ENCODE measurements around the gene GMIP. TPM values are rescaled to one million over a fixed set of nuclear protein-coding genes. Genes with fewer than 3 reads are reported as not detected.
"Not testable (repeated sequence)": the region's sequence is repeated elsewhere in the genome, so short reads cannot be mapped to it uniquely, and the experiment has no call there.

Gene GMIP
- total and polyA plus RNA-seq, 4 donors, result 0.89 to 6.5 (median 4.3) TPM

DNA sequence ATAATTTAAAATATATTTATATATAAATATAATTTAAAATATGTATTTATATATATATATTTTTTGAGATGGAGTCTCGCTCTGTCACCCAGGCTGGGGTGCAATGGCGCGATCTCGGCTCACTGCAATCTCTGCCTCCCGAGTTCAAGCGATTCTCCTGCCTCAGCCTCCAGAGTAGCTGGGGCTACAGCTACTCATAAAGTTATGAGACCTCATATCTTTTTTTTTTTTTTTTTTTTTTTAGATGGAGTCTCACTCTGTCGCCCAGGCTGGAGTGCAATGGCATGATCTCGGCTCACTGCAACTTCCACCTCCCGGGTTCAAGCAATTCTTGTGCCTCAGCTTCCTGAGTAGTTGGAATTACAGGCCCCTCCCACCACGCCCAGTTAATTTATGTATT, 45.6 kb upstream of the GMIP start:
- WGBS, result 97% methylated on average over 10 of the region's 10 CpGs
- not testable (repeated sequence) for H3K4me3 ChIP-seq (ENCODE audit: low read depth in 1 of 3, low read length in 3 of 3); H3K4me1 ChIP-seq (ENCODE audit: control insufficient read depth in 4 of 4, insufficient read depth in 4 of 4, low read length in 3 of 4); H3K36me3 ChIP-seq (ENCODE audit: control insufficient read depth in 4 of 4, insufficient read depth in 3 of 4, low read depth in 1 of 4, low read length in 3 of 4); H3K27me3 ChIP-seq (ENCODE audit: control insufficient read depth in 4 of 4, insufficient read depth in 4 of 4, low read length in 3 of 4); H3K9ac ChIP-seq (ENCODE audit: low read depth in 1 of 2, low read length in 2 of 2); H3K27ac ChIP-seq (ENCODE audit: low read depth in 1 of 2, low read length in 2 of 2); DNase-seq (ENCODE audit: low spot score); H3K9me3 ChIP-seq (ENCODE audit: control insufficient read depth in 4 of 4, low read length in 3 of 4)

DNA sequence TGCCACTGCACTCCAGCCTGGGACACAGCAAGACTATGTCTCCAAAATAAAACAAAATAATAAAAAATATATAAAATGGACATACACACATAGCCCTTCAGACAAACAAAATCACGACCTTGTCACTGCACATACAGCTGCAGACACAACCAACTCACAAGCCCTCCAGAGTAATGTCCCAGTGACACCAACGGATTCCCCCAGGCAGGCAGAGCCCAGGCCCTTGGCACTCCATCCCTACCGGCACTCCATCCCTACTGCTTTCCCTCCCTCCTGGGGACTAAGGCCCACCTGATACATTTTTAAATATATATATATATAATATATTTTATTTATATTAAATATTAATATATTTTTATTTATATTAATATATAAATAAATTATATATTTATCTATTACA, 43.6 kb upstream of the GMIP start:
- no peak overlapping the region for H3K27ac ChIP-seq (ENCODE audit: low read depth in 1 of 2, low read length in 2 of 2)
- no peaks in the 10 kb centered on the region for H3K36me3 ChIP-seq (ENCODE audit: control insufficient read depth in 4 of 4, insufficient read depth in 3 of 4, low read depth in 1 of 4, low read length in 3 of 4)
- 95% methylated on average over 3 of the region's 3 CpGs for WGBS
- H3K27me3 ChIP-seq (ENCODE audit: control insufficient read depth in 4 of 4, insufficient read depth in 4 of 4, low read length in 3 of 4), result no peaks in the 10 kb centered on the region
- H3K9ac ChIP-seq (ENCODE audit: low read depth in 1 of 2, low read length in 2 of 2), result no peak overlapping the region
- no peaks in the 10 kb centered on the region for H3K4me1 ChIP-seq (ENCODE audit: control insufficient read depth in 4 of 4, insufficient read depth in 4 of 4, low read length in 3 of 4)
- no peak for DNase-seq (ENCODE audit: low spot score)
- H3K4me3 ChIP-seq (ENCODE audit: low read depth in 1 of 3, low read length in 3 of 3), result no peak overlapping the region
- peaks cover 3 to 14% (median 10%) of the 10 kb centered on the region in 4 donors for H3K9me3 ChIP-seq (ENCODE audit: control insufficient read depth in 4 of 4, low read length in 3 of 4)
- no peak for TF ChIP-seq GABPA (IDR thresholded peaks at IDR 0.05 in 1 of 2, conservative IDR thresholded peaks at IDR 0.05 in 1 of 2)
- TF ChIP-seq TAF1 (conservative IDR thresholded peaks at IDR 0.05), result no peak

DNA sequence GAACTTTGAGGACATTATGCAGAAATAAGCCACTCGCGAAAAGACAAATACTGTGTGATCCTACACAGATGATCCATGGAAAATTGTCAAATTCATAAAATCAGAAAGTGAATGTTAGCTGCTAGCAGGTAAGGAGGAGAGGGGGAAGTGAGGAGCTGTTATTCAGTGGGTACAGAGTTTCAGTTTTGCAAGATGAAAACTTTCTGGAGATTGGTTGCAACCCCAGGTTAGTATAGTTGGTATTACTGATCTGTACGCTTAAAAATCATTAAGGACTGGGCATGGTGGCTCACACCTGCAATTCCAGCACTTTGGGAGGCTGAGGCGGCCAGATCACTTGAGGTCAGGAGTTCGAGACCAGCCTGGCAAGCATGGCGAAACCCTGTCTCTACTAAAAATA, 43.1 kb upstream of the GMIP start:
- Histone ChIP-seq H3K36me3 (ENCODE audit: control insufficient read depth in 4 of 4, insufficient read depth in 3 of 4, low read depth in 1 of 4, low read length in 3 of 4) (no peaks in the 10 kb centered on the region), H3K4me1 (ENCODE audit: control insufficient read depth in 4 of 4, insufficient read depth in 4 of 4, low read length in 3 of 4) (no peaks in the 10 kb centered on the region), H3K27ac (ENCODE audit: low read depth in 1 of 2, low read length in 2 of 2) (no peak overlapping the region), H3K27me3 (ENCODE audit: control insufficient read depth in 4 of 4, insufficient read depth in 4 of 4, low read length in 3 of 4) (no peaks in the 10 kb centered on the region), H3K9ac (ENCODE audit: low read depth in 1 of 2, low read length in 2 of 2) (no peak overlapping the region), H3K9me3 (ENCODE audit: control insufficient read depth in 4 of 4, low read length in 3 of 4) (peaks cover 3 to 17% (median 10%) of the 10 kb centered on the region in 4 donors), H3K4me3 (ENCODE audit: low read depth in 1 of 3, low read length in 3 of 3) (no peak overlapping the region)
- WGBS, result 95% methylated on average over 6 of the region's 6 CpGs
- TF ChIP-seq RAD21 (IDR thresholded peaks at IDR 0.05) (no peak), FOXA1 (IDR thresholded peaks at IDR 0.05) (no peak), ATF3 (IDR thresholded peaks at IDR 0.05) (no peak), TAF1 (conservative IDR thresholded peaks at IDR 0.05) (no peak), GABPA (IDR thresholded peaks at IDR 0.05 in 1 of 2, conservative IDR thresholded peaks at IDR 0.05 in 1 of 2) (no peak), FOXA2 (IDR thresholded peaks at IDR 0.05) (no peak), EGR1 (IDR thresholded peaks at IDR 0.05; ENCODE audit: low read depth in 2 of 2) (no peak), YY1 (IDR thresholded peaks at IDR 0.05) (no peak), SP1 (IDR thresholded peaks at IDR 0.05) (no peak), HNF4G (IDR thresholded peaks at IDR 0.05) (no peak), JUND (IDR thresholded peaks at IDR 0.05) (no peak), HNF4A (conservative IDR thresholded peaks at IDR 0.05) (no peak), RXRA (IDR thresholded peaks at IDR 0.05) (no peak), NR2F2 (IDR thresholded peaks at IDR 0.05) (no peak)
- TF ChIP-seq, protein P1, sequence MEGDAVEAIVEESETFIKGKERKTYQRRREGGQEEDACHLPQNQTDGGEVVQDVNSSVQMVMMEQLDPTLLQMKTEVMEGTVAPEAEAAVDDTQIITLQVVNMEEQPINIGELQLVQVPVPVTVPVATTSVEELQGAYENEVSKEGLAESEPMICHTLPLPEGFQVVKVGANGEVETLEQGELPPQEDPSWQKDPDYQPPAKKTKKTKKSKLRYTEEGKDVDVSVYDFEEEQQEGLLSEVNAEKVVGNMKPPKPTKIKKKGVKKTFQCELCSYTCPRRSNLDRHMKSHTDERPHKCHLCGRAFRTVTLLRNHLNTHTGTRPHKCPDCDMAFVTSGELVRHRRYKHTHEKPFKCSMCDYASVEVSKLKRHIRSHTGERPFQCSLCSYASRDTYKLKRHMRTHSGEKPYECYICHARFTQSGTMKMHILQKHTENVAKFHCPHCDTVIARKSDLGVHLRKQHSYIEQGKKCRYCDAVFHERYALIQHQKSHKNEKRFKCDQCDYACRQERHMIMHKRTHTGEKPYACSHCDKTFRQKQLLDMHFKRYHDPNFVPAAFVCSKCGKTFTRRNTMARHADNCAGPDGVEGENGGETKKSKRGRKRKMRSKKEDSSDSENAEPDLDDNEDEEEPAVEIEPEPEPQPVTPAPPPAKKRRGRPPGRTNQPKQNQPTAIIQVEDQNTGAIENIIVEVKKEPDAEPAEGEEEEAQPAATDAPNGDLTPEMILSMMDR (IDR thresholded peaks at IDR 0.05; ENCODE audit: low read depth, low read length, missing input control), result no peak
- TF ChIP-seq, protein P2, sequence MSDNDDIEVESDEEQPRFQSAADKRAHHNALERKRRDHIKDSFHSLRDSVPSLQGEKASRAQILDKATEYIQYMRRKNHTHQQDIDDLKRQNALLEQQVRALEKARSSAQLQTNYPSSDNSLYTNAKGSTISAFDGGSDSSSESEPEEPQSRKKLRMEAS (IDR thresholded peaks at IDR 0.05), result no peak
- TF ChIP-seq, protein P3, sequence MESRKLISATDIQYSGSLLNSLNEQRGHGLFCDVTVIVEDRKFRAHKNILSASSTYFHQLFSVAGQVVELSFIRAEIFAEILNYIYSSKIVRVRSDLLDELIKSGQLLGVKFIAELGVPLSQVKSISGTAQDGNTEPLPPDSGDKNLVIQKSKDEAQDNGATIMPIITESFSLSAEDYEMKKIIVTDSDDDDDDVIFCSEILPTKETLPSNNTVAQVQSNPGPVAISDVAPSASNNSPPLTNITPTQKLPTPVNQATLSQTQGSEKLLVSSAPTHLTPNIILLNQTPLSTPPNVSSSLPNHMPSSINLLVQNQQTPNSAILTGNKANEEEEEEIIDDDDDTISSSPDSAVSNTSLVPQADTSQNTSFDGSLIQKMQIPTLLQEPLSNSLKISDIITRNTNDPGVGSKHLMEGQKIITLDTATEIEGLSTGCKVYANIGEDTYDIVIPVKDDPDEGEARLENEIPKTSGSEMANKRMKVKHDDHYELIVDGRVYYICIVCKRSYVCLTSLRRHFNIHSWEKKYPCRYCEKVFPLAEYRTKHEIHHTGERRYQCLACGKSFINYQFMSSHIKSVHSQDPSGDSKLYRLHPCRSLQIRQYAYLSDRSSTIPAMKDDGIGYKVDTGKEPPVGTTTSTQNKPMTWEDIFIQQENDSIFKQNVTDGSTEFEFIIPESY (IDR thresholded peaks at IDR 0.05), result no peak
- TF ChIP-seq, protein P4, sequence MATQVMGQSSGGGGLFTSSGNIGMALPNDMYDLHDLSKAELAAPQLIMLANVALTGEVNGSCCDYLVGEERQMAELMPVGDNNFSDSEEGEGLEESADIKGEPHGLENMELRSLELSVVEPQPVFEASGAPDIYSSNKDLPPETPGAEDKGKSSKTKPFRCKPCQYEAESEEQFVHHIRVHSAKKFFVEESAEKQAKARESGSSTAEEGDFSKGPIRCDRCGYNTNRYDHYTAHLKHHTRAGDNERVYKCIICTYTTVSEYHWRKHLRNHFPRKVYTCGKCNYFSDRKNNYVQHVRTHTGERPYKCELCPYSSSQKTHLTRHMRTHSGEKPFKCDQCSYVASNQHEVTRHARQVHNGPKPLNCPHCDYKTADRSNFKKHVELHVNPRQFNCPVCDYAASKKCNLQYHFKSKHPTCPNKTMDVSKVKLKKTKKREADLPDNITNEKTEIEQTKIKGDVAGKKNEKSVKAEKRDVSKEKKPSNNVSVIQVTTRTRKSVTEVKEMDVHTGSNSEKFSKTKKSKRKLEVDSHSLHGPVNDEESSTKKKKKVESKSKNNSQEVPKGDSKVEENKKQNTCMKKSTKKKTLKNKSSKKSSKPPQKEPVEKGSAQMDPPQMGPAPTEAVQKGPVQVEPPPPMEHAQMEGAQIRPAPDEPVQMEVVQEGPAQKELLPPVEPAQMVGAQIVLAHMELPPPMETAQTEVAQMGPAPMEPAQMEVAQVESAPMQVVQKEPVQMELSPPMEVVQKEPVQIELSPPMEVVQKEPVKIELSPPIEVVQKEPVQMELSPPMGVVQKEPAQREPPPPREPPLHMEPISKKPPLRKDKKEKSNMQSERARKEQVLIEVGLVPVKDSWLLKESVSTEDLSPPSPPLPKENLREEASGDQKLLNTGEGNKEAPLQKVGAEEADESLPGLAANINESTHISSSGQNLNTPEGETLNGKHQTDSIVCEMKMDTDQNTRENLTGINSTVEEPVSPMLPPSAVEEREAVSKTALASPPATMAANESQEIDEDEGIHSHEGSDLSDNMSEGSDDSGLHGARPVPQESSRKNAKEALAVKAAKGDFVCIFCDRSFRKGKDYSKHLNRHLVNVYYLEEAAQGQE (IDR thresholded peaks at IDR 0.05), result no peak
- DNase-seq (ENCODE audit: low spot score), result no peak

DNA sequence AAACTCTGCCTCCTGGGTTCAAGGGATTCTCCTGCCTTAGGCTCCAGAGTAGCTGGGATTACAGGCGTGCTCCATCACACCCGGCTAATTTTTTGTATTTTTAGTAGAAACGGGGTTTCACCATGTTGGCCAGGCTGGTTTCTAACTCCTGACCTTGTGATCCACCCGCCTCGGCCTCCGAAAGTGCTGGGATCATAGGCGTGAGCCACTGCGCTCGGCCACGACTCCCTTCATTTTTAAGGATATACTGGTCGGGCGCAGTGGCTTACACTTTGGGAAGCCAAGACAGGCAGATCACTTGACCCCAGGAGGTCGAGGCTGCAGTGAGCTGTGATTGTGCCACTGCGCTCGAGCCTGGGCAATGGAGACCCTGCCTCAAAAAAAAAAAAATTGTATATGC, 42.7 kb upstream of the GMIP start:
- H3K27ac ChIP-seq (ENCODE audit: low read depth in 1 of 2, low read length in 2 of 2); H3K9ac ChIP-seq (ENCODE audit: low read depth in 1 of 2, low read length in 2 of 2); H3K4me3 ChIP-seq (ENCODE audit: low read depth in 1 of 3, low read length in 3 of 3); DNase-seq (ENCODE audit: low spot score); H3K4me1 ChIP-seq (ENCODE audit: control insufficient read depth in 4 of 4, insufficient read depth in 4 of 4, low read length in 3 of 4); H3K27me3 ChIP-seq (ENCODE audit: control insufficient read depth in 4 of 4, insufficient read depth in 4 of 4, low read length in 3 of 4); H3K36me3 ChIP-seq (ENCODE audit: control insufficient read depth in 4 of 4, insufficient read depth in 3 of 4, low read depth in 1 of 4, low read length in 3 of 4): not testable (repeated sequence)
- WGBS, result 98% methylated on average over 15 of the region's 15 CpGs
- H3K9me3 ChIP-seq (ENCODE audit: control insufficient read depth in 4 of 4, low read length in 3 of 4), result peaks cover 7 to 20% (median 14%) of the 10 kb centered on the region in 4 donors

Data from liver (tissue), 9 donors.